H9 (cell line): ENCODE results near the gene ENOX1. TPM values are rescaled to one million over a fixed set of nuclear protein-coding genes. Genes with fewer than 3 reads are reported as not detected.

Experiments used
- DNase-seq: peaks from one replicate; pipeline ENCODE4 v3.0.0-alpha.2; 2017
- H2AFZ ChIP-seq: one replicate; pipeline ENCODE4 v1.6.1; 2013; ENCODE audit warnings: mild to moderate bottlenecking, low read length, control low read depth, moderate library complexity
- H2AK5ac ChIP-seq: 2 replicates; pipeline ENCODE4 v1.6.1; 2013; ENCODE audit warnings: low read length, control low read depth, mixed read lengths; ENCODE audit not compliant: insufficient read length
- H2BK120ac ChIP-seq: one replicate; pipeline ENCODE4 v1.6.1; 2013; ENCODE audit warnings: low read depth, mild to moderate bottlenecking, low read length, control low read depth, inconsistent platforms; ENCODE audit not compliant: poor library complexity, severe bottlenecking
- H2BK12ac ChIP-seq: 2 replicates; pipeline ENCODE4 v1.6.1; 2013; ENCODE audit warnings: low read length, control low read depth, mixed read lengths, low read depth; ENCODE audit not compliant: insufficient read length
- H2BK15ac ChIP-seq: 2 replicates; pipeline ENCODE4 v1.6.1; 2013; ENCODE audit warnings: low read depth, low read length, control low read depth
- H2BK20ac ChIP-seq: one replicate; pipeline ENCODE4 v1.6.1; 2013; ENCODE audit warnings: low read depth, mild to moderate bottlenecking, low read length, control low read depth, inconsistent platforms; ENCODE audit not compliant: poor library complexity, severe bottlenecking
- H2BK5ac ChIP-seq: 2 replicates; pipeline ENCODE4 v1.6.1; 2013; ENCODE audit warnings: low read length, control low read depth, mixed read lengths; ENCODE audit not compliant: insufficient read length
- H3K14ac ChIP-seq: 2 replicates; pipeline ENCODE4 v1.6.1; 2013; ENCODE audit warnings: low read length, control low read depth; ENCODE audit not compliant: insufficient read depth
- H3K18ac ChIP-seq: 2 replicates; pipeline ENCODE4 v1.6.1; 2013; ENCODE audit warnings: low read depth, mild to moderate bottlenecking, mixed read lengths, low read length, control low read depth; ENCODE audit not compliant: insufficient read length
- H3K23ac ChIP-seq: 2 replicates; pipeline ENCODE4 v1.6.1; 2013; ENCODE audit warnings: low read length, control low read depth, mixed read lengths, low read depth; ENCODE audit not compliant: insufficient read length
- H3K23me2 ChIP-seq: 2 replicates; pipeline ENCODE4 v1.6.1; 2013; ENCODE audit warnings: low read depth, mild to moderate bottlenecking, mixed read lengths, low read length, control low read depth; ENCODE audit not compliant: insufficient read length, poor library complexity, severe bottlenecking
- H3K27ac ChIP-seq: 2 replicates; pipeline ENCODE4 v1.5.1; 2013; ENCODE audit warnings: low read length, control low read depth, mixed read lengths, low read depth; ENCODE audit not compliant: insufficient read length
- H3K27me3 ChIP-seq: 2 replicates; pipeline ENCODE4 v1.6.1; 2013; ENCODE audit warnings: low read length, control low read depth, inconsistent platforms; ENCODE audit not compliant: insufficient read depth
- H3K4ac ChIP-seq: 2 replicates; pipeline ENCODE4 v1.6.1; 2013; ENCODE audit warnings: low read depth, mild to moderate bottlenecking, control low read depth, inconsistent platforms, low read length, moderate library complexity
- H3K4me1 ChIP-seq: 2 replicates; pipeline ENCODE4 v1.6.1; 2013; ENCODE audit warnings: low read length, control low read depth, inconsistent platforms; ENCODE audit not compliant: insufficient read depth
- H3K4me2 ChIP-seq: 2 replicates; pipeline ENCODE4 v1.6.1; 2013; ENCODE audit warnings: low read length, control low read depth, mixed read lengths; ENCODE audit not compliant: insufficient read length, insufficient read depth
- H3K56ac ChIP-seq: 2 replicates; pipeline ENCODE4 v1.6.1; 2013; ENCODE audit warnings: low read depth, mild to moderate bottlenecking, mixed read lengths, low read length, control low read depth; ENCODE audit not compliant: insufficient read length
- H3K79me1 ChIP-seq: 2 replicates; pipeline ENCODE4 v1.6.1; 2013; ENCODE audit warnings: low read depth, mild to moderate bottlenecking, moderate library complexity, low read length, control low read depth, inconsistent platforms; ENCODE audit not compliant: insufficient read depth, poor library complexity, severe bottlenecking
- H3K79me2 ChIP-seq: 2 replicates; pipeline ENCODE4 v1.6.1; 2013; ENCODE audit warnings: low read length, control low read depth, inconsistent platforms; ENCODE audit not compliant: insufficient read depth
- H3K9ac ChIP-seq: 2 replicates; pipeline ENCODE4 v1.6.1; 2013; ENCODE audit warnings: low read length, control low read depth, mixed read lengths; ENCODE audit not compliant: insufficient read length; ENCODE audit errors: extremely low read depth
- H3K9me3 ChIP-seq: one replicate; pipeline ENCODE4 v1.6.1; 2013; ENCODE audit warnings: low read depth, low read length, inconsistent platforms; ENCODE audit not compliant: control insufficient read depth
- H3T11ph ChIP-seq: one replicate; pipeline ENCODE4 v1.6.1; 2013; ENCODE audit warnings: mild to moderate bottlenecking, low read length, control low read depth, inconsistent platforms
- H4K20me1 ChIP-seq: one replicate; pipeline ENCODE4 v1.6.1; 2013; ENCODE audit not compliant: control insufficient read depth, insufficient read length, insufficient read depth
- H4K5ac ChIP-seq: 2 replicates; pipeline ENCODE4 v1.6.1; 2013; ENCODE audit warnings: low read depth, mild to moderate bottlenecking, mixed read lengths, low read length, control low read depth; ENCODE audit not compliant: insufficient read length
- H4K8ac ChIP-seq: replicated peaks from 2 replicates; pipeline ENCODE4 v1.6.1; 2013; ENCODE audit warnings: low read length, control low read depth, mixed read lengths, low read depth; ENCODE audit not compliant: insufficient read length
- H4K91ac ChIP-seq: 2 replicates; pipeline ENCODE4 v1.6.1; 2013; ENCODE audit warnings: low read depth, mild to moderate bottlenecking, moderate library complexity, mixed read lengths, low read length, control low read depth; ENCODE audit not compliant: insufficient read length
- H3K27ac Mint-ChIP-seq, 3 experiments: 2 replicates in 2 of 3; 3 replicates in 1 of 3; pipeline ENCODE4 v1.8.0; 2020 to 2021; ENCODE audit warnings: mixed read lengths in 3 of 3, mild to moderate bottlenecking in 1 of 3, moderate library complexity in 1 of 3
- H3K27me3 Mint-ChIP-seq: 2 replicates; pipeline ENCODE4 v1.8.0; 2021; ENCODE audit warnings: low read depth, mild to moderate bottlenecking, moderate library complexity, mixed read lengths
- H3K36me3 Mint-ChIP-seq, 3 experiments: 2 replicates in 2 of 3; 3 replicates in 1 of 3; pipeline ENCODE4 v1.8.0; 2020 to 2021; ENCODE audit warnings: low read depth in 3 of 3, mixed read lengths in 3 of 3; ENCODE audit not compliant: insufficient read depth in 1 of 3
- H3K4me1 Mint-ChIP-seq, 2 experiments: 2 replicates each; pipeline ENCODE4 v1.8.0; 2020; ENCODE audit warnings: mixed read lengths in 2 of 2
- H3K4me3 Mint-ChIP-seq, 2 experiments: 2 replicates in 1 of 2; 3 replicates in 1 of 2; pipeline ENCODE4 v1.8.0; 2020 to 2021; ENCODE audit warnings: mild to moderate bottlenecking in 2 of 2, mixed read lengths in 2 of 2, moderate library complexity in 1 of 2
- H3K9me3 Mint-ChIP-seq, 2 experiments: 2 replicates in 1 of 2; 3 replicates in 1 of 2; pipeline ENCODE4 v1.8.0; 2020; ENCODE audit warnings: mild to moderate bottlenecking in 2 of 2, mixed read lengths in 2 of 2, moderate library complexity in 1 of 2
- WGBS: extraction: QIAGEN DNeasy Blood & Tissue Kit; methylation state at CpG from one replicate; pipeline ENCODE4 v1.1.7; 2013; ENCODE audit warnings: missing lambda C conversion rate, low lambda C conversion rate, mixed read lengths; ENCODE audit not compliant: insufficient read length; ENCODE audit errors: extremely low coverage; 5-methylcytosine and 5-hydroxymethylcytosine counted together
- total RNA-seq: library from RNA; stranded (reverse); gene quantifications from 2 replicates; pipeline ENCODE4 v1.2.1, GENCODE V29; 2021
- TF ChIP-seq, protein P1 (sequence below): fragments of 200-600 bp; sonication (generic); conservative IDR thresholded peaks from 3 replicates; pipeline ENCODE4 v1.8.0; 2021; ENCODE audit warnings: antibody characterized with exemption, mild to moderate bottlenecking

ENOX1 gene
- total RNA-seq, 1 experiment from 2014 or later = 0.24 TPM

DNA sequence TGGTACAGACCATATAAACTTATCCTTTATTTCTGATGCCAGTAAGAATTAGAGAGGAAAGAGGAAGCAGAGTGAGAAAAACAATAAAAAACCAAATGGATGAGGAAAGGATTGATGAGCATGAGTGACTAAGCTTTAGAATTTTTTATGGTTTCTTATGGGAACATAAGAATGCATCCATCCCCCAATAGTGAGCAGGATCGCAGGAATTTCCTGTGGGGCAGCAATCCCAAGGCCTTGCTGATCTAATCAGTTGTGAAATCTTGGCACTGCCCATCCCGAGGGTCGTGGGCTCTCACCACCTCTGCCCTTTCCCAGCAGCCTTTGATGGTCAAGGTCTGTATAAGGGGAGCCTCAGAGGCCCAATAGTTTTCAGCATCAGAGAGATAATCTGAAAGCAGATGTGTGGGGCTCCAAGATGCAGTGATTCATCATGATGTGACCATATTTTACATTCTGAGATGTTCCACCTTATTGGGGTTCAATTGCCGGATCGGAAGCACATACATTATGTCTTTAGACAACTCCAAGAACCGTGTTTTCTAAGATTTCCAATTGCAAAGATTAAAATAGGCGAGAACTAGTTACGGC lies 541.3 kb downstream of the ENOX1 start:
- H3K18ac ChIP-seq = no peak overlapping the region
- H3K4me1 Mint-ChIP-seq = peaks cover 5% of the 10 kb centered on the region in 2 experiments; a peak in 2 of 4 replicates
- no peak overlapping the region for H4K91ac ChIP-seq
- no peaks in the 10 kb centered on the region for H3K9me3 ChIP-seq
- H3K79me1 ChIP-seq = no peaks in the 10 kb centered on the region
- TF ChIP-seq, protein P1, sequence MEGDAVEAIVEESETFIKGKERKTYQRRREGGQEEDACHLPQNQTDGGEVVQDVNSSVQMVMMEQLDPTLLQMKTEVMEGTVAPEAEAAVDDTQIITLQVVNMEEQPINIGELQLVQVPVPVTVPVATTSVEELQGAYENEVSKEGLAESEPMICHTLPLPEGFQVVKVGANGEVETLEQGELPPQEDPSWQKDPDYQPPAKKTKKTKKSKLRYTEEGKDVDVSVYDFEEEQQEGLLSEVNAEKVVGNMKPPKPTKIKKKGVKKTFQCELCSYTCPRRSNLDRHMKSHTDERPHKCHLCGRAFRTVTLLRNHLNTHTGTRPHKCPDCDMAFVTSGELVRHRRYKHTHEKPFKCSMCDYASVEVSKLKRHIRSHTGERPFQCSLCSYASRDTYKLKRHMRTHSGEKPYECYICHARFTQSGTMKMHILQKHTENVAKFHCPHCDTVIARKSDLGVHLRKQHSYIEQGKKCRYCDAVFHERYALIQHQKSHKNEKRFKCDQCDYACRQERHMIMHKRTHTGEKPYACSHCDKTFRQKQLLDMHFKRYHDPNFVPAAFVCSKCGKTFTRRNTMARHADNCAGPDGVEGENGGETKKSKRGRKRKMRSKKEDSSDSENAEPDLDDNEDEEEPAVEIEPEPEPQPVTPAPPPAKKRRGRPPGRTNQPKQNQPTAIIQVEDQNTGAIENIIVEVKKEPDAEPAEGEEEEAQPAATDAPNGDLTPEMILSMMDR = no peak
- no peak overlapping the region for H2BK20ac ChIP-seq
- no peak overlapping the region for H3K56ac ChIP-seq
- H3K9ac ChIP-seq = no peak overlapping the region
- no peak overlapping the region for H4K5ac ChIP-seq
- no peak overlapping the region for H2AFZ ChIP-seq
- H2BK12ac ChIP-seq = no peak overlapping the region
- no peaks in the 10 kb centered on the region for H4K20me1 ChIP-seq
- no peaks in the 10 kb centered on the region; a peak in 1 of 5 replicates for H3K9me3 Mint-ChIP-seq
- H3K79me2 ChIP-seq = no peaks in the 10 kb centered on the region
- no peak for DNase-seq
- no peak overlapping the region for H3K14ac ChIP-seq
- H3K23me2 ChIP-seq = no peaks in the 10 kb centered on the region
- no peak overlapping the region for H3K27ac ChIP-seq
- no peak overlapping the region for H2AK5ac ChIP-seq
- H2BK120ac ChIP-seq = no peak overlapping the region
- no peaks in the 10 kb centered on the region for H3K4me1 ChIP-seq
- WGBS = no CpG with 5 or more reads among the region's 8 CpGs
- H2BK5ac ChIP-seq = no peak overlapping the region
- H3K36me3 Mint-ChIP-seq = no peaks in the 10 kb centered on the region
- H3K23ac ChIP-seq = no peak overlapping the region
- H3K4me3 Mint-ChIP-seq = no peak overlapping the region
- H3K27me3 Mint-ChIP-seq = no peaks in the 10 kb centered on the region; the same call in 1 of the 2 replicates
- H3K4me2 ChIP-seq = no peak overlapping the region
- no peak overlapping the region for H3K4ac ChIP-seq
- H3K27me3 ChIP-seq = no peaks in the 10 kb centered on the region
- H4K8ac ChIP-seq = no peak overlapping the region
- H3K27ac Mint-ChIP-seq = no peak overlapping the region
- H2BK15ac ChIP-seq = no peak overlapping the region
- H3T11ph ChIP-seq = no peak overlapping the region
